AG09309 (cell line): ENCODE measurements around the gene APBB2.

ENCODE experiments used
- DNase-seq: peaks from one replicate; pipeline ENCODE4 v3.0.0-alpha.2; 2010; ENCODE audit warnings: low read depth
- H3K4me3 ChIP-seq: 2 replicates; pipeline ENCODE4 v1.5.1; 2011; ENCODE audit warnings: mild to moderate bottlenecking, low read depth, low read length, moderate library complexity; ENCODE audit not compliant: control insufficient read depth
- TF ChIP-seq, protein P1 (sequence below): IDR thresholded peaks from 2 replicates; pipeline ENCODE4 v1.5.1; 2011; ENCODE audit warnings: mild to moderate bottlenecking, low read depth, low read length, inconsistent platforms; ENCODE audit not compliant: insufficient read depth, control insufficient read depth; ENCODE audit errors: missing control alignments

Gene APBB2

GRCh38 chr4:41026971-41027370 lies 187.4 kb downstream of the APBB2 start:
- TF ChIP-seq, protein P1, sequence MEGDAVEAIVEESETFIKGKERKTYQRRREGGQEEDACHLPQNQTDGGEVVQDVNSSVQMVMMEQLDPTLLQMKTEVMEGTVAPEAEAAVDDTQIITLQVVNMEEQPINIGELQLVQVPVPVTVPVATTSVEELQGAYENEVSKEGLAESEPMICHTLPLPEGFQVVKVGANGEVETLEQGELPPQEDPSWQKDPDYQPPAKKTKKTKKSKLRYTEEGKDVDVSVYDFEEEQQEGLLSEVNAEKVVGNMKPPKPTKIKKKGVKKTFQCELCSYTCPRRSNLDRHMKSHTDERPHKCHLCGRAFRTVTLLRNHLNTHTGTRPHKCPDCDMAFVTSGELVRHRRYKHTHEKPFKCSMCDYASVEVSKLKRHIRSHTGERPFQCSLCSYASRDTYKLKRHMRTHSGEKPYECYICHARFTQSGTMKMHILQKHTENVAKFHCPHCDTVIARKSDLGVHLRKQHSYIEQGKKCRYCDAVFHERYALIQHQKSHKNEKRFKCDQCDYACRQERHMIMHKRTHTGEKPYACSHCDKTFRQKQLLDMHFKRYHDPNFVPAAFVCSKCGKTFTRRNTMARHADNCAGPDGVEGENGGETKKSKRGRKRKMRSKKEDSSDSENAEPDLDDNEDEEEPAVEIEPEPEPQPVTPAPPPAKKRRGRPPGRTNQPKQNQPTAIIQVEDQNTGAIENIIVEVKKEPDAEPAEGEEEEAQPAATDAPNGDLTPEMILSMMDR: no peak
- DNase-seq: no peak
- no peak overlapping the region for H3K4me3 ChIP-seq

- DNase-seq: no peak
- TF ChIP-seq, protein P1: no peak
- no peak overlapping the region for H3K4me3 ChIP-seq
These were observed 188.5 kb downstream of the APBB2 start for GRCh38 chr4:41025824-41026223.

- no peak for DNase-seq
- H3K4me3 ChIP-seq: no peak overlapping the region
These were observed 189.5 kb downstream of the APBB2 start for GRCh38 chr4:41024556-41025491.

GRCh38 chr4:41022116-41022515 lies 192.2 kb downstream of the APBB2 start:
- TF ChIP-seq, protein P1: no peak
- peak; percentile 51 for DNase-seq
- no peak overlapping the region for H3K4me3 ChIP-seq

More at GRCh38 chr4:41024556-41025491, 189.5 kb downstream of the APBB2 start:
- TF ChIP-seq, protein P1: no peak

DNA sequence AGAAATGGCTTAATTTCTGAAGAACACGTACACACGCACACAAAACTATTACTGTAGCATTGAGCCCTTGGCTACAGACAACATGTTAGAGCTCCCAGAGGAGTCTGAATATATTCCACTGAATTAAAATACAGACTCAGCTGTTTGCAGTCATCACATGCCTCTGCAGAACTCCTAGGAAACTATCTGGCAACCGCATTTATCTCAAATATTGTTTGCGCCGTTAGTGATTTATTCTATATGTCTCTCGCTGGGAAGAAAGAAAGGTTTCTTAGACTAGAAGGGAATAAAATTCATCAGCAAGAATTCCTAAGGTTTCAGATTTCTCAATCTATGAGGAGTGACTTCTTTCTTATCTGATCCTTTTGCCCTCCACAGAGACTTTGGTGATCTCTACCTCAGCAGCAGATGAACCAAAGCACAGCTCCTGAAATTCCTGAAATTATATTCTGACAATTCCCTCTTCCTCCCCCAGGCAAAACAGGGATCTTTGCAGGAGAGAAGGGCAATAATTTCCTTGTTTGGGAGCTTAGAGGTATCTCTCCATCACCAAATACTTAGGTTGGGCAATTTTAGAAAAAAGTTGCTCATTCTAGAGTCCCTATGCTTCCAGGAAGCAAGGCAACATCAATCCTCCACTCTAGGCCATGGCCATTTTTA lies 199.2 kb downstream of the APBB2 start:
- TF ChIP-seq, protein P1: no peak
- H3K4me3 ChIP-seq: no peak overlapping the region
- no peak for DNase-seq

DNA sequence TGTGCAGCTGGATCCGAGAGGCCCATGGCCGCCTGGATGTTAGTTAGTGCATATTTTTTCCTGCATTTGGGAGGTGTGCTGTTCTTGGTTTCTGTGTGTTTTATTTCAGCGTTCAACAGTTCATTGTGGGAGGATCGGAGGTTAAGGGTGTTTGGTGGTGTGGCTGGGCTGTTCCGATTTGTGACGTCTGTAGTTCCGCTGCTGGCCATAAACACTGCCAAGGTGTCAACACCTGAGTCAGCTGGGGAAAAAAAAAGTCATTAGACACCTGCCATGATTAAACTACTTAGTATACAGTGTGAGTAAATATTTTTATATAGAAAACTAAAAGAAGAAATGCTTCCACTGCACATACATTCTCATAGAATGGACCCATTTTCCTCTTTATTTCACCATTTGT lies 200.2 kb downstream of the APBB2 start:
- DNase-seq: no peak
- no peak overlapping the region for H3K4me3 ChIP-seq
- TF ChIP-seq, protein P1: no peak
